Nephron progenitor cell (in vitro differentiated cells): ENCODE data around the gene PRSS38.

Experiments used
- DNase-seq: peaks from one replicate; pipeline ENCODE4 v3.0.0; 2021
- H3K27ac Mint-ChIP-seq: 2 replicates; pipeline ENCODE4 v1.8.0; 2021; ENCODE audit warnings: mild to moderate bottlenecking, moderate library complexity, mixed read lengths
- H3K27me3 Mint-ChIP-seq: 2 replicates; pipeline ENCODE4 v1.8.0; 2021; ENCODE audit warnings: mild to moderate bottlenecking, low read depth, mixed read lengths; ENCODE audit not compliant: poor library complexity
- H3K36me3 Mint-ChIP-seq: 2 replicates; pipeline ENCODE4 v1.8.0; 2021; ENCODE audit warnings: low read depth, mixed read lengths
- H3K4me1 Mint-ChIP-seq: 2 replicates; pipeline ENCODE4 v1.8.0; 2021; ENCODE audit warnings: mixed read lengths
- H3K4me3 Mint-ChIP-seq: 2 replicates; pipeline ENCODE4 v1.8.0; 2021; ENCODE audit warnings: mild to moderate bottlenecking, moderate library complexity, mixed read lengths
- H3K9me3 Mint-ChIP-seq: 2 replicates; pipeline ENCODE4 v1.8.0; 2021; ENCODE audit warnings: mild to moderate bottlenecking, moderate library complexity, mixed read lengths
- TF ChIP-seq, protein P1 (sequence below): fragments of 200-600 bp; sonication (generic); IDR thresholded peaks from 2 replicates; pipeline ENCODE4 v1.5.0; 2021; ENCODE audit warnings: antibody characterized with exemption

Gene PRSS38

DNA sequence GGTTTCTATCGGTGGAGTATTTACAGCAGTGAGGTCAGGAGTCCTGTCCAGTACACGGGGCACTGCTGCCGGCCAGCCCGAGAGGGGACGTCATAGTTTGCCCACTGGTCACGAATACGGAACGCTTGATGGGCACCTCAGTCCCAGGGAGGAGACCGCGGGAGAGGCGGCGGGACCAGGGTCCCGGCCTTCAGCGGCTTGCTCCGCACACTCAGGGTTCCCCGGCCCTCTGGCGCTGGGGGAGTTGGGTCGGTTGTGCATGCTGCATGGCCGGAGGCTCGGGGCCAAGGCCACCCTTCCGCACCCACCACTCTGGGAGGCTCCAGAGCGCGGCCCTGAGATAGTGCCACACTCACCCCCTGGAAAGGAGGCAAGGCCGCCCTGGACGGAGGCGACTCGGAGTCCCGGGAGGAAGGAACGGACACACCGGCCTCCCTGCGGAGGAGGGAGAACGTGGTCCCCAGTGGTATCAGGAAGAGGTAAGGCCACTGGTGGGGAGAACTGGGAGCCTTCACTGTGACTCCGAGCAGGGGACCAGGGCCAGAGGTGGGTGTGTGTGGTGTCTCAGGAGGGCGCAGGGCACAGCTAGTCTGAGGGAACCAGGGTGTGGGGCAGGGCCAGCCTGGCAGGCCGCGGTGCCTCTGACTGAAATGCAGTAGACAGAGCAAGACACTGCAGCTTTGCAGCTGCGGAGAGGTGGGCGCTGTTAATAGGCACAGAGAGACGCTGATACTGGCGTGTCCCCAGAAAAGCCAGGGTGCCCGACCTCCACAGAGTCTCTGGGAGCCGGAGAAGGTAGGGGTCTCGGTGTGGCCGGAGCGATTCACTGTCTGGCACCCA, 28.6 kb upstream of the PRSS38 start:
- DNase-seq, result no peak
- H3K4me1 Mint-ChIP-seq, result peaks cover 24% of the 10 kb centered on the region
- no peak overlapping the region for H3K27ac Mint-ChIP-seq
- peak overlapping the region; percentile 80 for H3K4me3 Mint-ChIP-seq
- peaks cover 15% of the 10 kb centered on the region for H3K36me3 Mint-ChIP-seq
- H3K9me3 Mint-ChIP-seq, result no peaks in the 10 kb centered on the region
- peaks cover 68% of the 10 kb centered on the region for H3K27me3 Mint-ChIP-seq
- TF ChIP-seq, protein P1, sequence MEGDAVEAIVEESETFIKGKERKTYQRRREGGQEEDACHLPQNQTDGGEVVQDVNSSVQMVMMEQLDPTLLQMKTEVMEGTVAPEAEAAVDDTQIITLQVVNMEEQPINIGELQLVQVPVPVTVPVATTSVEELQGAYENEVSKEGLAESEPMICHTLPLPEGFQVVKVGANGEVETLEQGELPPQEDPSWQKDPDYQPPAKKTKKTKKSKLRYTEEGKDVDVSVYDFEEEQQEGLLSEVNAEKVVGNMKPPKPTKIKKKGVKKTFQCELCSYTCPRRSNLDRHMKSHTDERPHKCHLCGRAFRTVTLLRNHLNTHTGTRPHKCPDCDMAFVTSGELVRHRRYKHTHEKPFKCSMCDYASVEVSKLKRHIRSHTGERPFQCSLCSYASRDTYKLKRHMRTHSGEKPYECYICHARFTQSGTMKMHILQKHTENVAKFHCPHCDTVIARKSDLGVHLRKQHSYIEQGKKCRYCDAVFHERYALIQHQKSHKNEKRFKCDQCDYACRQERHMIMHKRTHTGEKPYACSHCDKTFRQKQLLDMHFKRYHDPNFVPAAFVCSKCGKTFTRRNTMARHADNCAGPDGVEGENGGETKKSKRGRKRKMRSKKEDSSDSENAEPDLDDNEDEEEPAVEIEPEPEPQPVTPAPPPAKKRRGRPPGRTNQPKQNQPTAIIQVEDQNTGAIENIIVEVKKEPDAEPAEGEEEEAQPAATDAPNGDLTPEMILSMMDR, result no peak

DNA sequence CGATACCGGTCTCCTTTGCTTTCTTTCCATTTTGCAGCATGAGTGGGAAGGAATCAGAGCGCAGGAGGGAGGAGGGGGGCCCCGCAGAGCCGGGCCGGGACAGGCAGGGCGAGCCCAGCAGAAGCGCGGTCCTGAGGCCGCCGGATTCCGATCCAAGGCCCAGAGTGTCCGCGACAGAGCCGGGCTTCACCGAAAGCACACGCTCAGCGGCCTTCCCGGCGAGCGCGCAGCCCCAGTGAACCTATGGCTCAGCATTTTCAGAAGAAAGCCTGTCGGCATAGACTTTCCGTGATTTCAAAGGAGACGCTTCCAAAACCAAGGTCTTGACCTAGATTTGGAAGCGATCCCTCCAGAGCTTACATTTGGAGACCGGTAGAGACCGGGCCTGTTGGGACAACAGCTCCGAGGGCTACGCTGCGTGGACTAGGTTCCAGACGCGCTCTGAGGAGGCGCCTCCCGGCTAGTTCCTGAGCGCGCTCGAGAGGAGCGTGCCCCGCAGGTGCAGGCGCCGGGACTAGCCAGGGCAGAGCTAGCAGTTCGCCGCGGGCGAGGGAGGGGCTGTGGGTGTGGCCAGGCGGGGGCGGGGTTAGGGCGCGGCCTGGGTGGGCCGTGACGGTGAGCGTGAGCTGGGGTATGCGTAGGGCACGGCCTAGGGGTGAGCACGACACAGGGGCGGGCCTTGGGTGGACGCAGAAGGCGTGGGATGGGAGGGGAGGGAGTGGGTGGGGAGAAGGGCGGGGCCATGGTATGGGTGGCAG, 27.8 kb upstream of the PRSS38 start:
- H3K27ac Mint-ChIP-seq, result no peak overlapping the region
- peak; percentile 92 for DNase-seq
- H3K36me3 Mint-ChIP-seq, result peaks cover 7% of the 10 kb centered on the region
- H3K27me3 Mint-ChIP-seq, result peaks cover 68% of the 10 kb centered on the region
- H3K9me3 Mint-ChIP-seq, result no peaks in the 10 kb centered on the region
- peak overlapping the region; percentile 80 for H3K4me3 Mint-ChIP-seq
- TF ChIP-seq, protein P1, result no peak
- peaks cover 32% of the 10 kb centered on the region for H3K4me1 Mint-ChIP-seq

DNA sequence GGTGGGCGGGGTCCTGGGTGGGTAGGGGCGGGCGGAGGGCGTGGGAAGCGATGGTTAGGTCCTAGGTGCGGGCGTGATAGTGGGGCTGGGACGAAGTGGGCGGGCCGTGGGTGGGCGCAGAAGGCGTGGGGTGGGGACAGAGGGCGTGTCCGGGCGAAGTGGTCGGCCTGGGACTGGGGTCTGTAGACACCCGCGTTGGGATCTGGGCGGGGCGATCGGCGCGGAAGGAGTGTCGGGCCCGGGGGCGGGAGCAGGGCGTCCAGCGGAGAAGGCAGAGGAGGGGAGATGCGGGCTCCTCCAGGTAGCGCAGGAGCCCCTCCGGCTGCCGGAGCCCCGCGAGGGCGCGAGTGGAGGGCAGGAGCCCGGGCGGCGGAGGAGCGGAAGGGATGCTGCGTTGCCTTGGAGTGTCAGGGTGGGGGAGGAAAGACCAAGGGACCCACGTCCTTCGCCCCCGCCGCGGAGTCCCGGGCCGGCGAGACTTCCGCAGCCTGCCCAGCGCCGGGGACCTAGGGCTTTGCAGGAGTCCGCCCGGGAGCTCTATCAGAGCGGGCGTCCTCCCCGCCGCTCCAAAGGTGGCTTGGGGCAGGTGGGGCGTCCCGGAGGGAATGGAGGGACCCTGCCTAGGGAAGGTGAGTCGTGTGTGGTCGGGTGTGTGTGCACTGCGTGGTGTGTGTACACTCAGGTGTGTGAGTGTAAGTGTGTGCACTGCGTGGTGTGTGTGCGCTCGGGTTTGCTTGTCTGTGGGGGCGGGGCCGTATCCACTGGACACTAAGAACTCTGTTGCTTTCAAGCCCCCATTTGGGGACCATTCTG, 27.0 kb upstream of the PRSS38 start:
- DNase-seq, result peak; percentile 85
- Mint-ChIP-seq H3K27ac (no peak overlapping the region), H3K36me3 (no peaks in the 10 kb centered on the region), H3K9me3 (no peaks in the 10 kb centered on the region), H3K4me1 (peaks cover 39% of the 10 kb centered on the region), H3K27me3 (peaks cover 68% of the 10 kb centered on the region), H3K4me3 (peak overlapping the region; percentile 76)
- TF ChIP-seq, protein P1, result no peak

DNA sequence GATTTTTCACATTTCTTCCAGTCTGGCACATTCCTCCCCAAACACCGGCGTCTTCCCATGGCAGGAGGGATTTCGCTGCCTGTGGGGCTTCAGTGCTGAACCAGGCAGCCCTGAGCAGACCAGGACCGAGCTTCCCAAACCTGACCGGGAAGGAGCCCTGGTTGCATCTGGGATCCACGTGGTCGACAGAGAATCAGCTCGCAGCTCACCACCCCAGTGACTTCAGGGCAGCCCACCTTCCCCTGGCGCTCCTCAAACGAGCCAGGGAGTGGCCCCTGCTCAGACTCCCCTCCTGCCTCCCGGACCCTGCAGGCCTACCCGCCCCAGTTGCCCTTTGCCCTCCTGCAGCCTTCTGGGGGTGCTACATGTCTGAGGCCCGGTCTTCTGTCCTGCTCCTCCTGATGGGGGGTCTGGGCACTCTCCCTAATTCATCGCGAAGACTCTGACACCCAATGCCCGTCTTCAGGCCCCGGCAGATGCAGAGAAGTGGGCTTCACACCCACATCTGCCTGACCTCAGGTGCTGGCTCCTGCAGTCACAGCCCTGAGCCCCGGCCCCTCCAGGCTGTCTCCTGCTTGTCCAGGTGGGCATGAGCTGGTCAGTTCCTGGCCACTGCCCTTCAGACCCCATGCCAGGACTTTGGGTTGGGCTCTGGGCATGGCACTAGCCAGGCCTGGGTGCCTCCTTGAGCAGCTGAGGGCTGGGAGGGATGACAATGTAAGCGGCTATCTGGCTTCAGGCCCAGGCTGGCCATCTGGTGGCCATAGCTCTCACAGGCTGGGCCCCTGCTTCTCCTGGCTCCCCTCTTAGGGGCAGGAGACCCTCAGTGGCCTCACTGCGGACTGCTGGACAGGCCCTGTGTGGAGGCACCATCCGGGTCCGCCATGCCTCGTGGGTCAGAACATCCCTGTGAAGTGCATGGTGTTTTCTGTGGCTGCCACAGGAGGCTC, 26.1 kb upstream of the PRSS38 start:
- Mint-ChIP-seq H3K4me1 (peaks cover 48% of the 10 kb centered on the region), H3K36me3 (no peaks in the 10 kb centered on the region), H3K4me3 (peak overlapping the region; percentile 76), H3K27me3 (peaks cover 63% of the 10 kb centered on the region), H3K27ac (no peak overlapping the region), H3K9me3 (no peaks in the 10 kb centered on the region)
- TF ChIP-seq, protein P1, result no peak
- DNase-seq, result no peak

DNA sequence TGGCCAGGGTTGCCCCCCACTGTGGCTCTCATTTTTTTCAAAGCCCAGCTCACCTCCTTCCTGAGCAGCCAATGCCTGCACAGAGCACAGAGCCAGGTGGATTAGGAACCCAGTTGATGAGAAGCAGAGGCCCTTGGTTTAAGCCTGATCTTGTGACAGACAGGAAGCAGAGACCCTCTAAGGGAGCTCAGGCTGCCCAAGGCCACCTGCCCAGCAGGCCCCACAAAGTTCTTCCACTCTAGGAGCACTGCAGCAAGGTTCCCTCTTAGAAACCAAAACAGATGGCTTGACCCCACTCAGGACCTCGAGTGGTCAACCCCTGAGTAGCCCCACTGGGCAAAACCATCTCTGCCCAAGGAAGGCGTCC, 25.5 kb upstream of the PRSS38 start:
- TF ChIP-seq, protein P1, result no peak
- H3K4me1 Mint-ChIP-seq, result peaks cover 53% of the 10 kb centered on the region
- no peaks in the 10 kb centered on the region for H3K36me3 Mint-ChIP-seq
- H3K27me3 Mint-ChIP-seq, result peaks cover 57% of the 10 kb centered on the region
- H3K27ac Mint-ChIP-seq, result no peak overlapping the region
- DNase-seq, result no peak
- no peaks in the 10 kb centered on the region for H3K9me3 Mint-ChIP-seq
- no peak overlapping the region for H3K4me3 Mint-ChIP-seq
